HG03575 (cell line): Measurements from ENCODE around the gene GPBAR1.
A peak's percentile ranks its signal among the peaks of the same experiment; 100 is the strongest.

Source experiments
- ATAC-seq: cut with Tn5 transposase; IDR thresholded peaks from one replicate; pipeline ENCODE4 v1.9.1; 2021; ENCODE audit not compliant: unreplicated experiment, insufficient number of reproducible peaks, low FRiP score; ENCODE audit errors: extremely low read depth

GPBAR1 gene

GRCh38 chr2:218260742-218261422 lies at the start of gene GPBAR1:
Gene GPBAR1 (plus strand): TSS chr2:218261015. CDS start chr2:218262725, 1,710 bp downstream.
- ATAC-seq, result no peak

GRCh38 chr2:218214116-218214515 lies 46.7 kb upstream of the GPBAR1 start:
- ATAC-seq, result no peak

GRCh38 chr2:218216336-218216673 lies 44.5 kb upstream of the GPBAR1 start:
- no peak for ATAC-seq

- ATAC-seq, result no peak
These were observed 44.0 kb upstream of the GPBAR1 start, which contains the start of gene ARPC2 for GRCh38 chr2:218216674-218217359. Gene ARPC2 (plus strand): TSS chr2:218217189. CDS start chr2:218217471, 282 bp downstream.

- ATAC-seq, result no peak
These were observed 43.2 kb upstream of the GPBAR1 start for GRCh38 chr2:218217360-218218267.

GRCh38 chr2:218218268-218219185 lies 42.3 kb upstream of the GPBAR1 start:
- no peak for ATAC-seq

- ATAC-seq, result no peak
These were observed 40.9 kb upstream of the GPBAR1 start for GRCh38 chr2:218219934-218220333.

- ATAC-seq, result no peak
These were observed 39.8 kb upstream of the GPBAR1 start for GRCh38 chr2:218221000-218221399.

- no peak for ATAC-seq
These were observed 37.8 kb upstream of the GPBAR1 start for GRCh38 chr2:218223046-218223445.

- no peak for ATAC-seq
These were observed 36.6 kb upstream of the GPBAR1 start for GRCh38 chr2:218224186-218224585.

- ATAC-seq, result no peak
These were observed 33.9 kb upstream of the GPBAR1 start for GRCh38 chr2:218226903-218227302.

- no peak for ATAC-seq
These were observed 32.3 kb upstream of the GPBAR1 start for GRCh38 chr2:218228366-218229090.

GRCh38 chr2:218229239-218229638 lies 31.6 kb upstream of the GPBAR1 start:
- peak; percentile 80 for ATAC-seq

GRCh38 chr2:218229851-218230250 lies 31.0 kb upstream of the GPBAR1 start:
- ATAC-seq, result no peak

- ATAC-seq, result no peak
These were observed 29.9 kb upstream of the GPBAR1 start for GRCh38 chr2:218230882-218231281.

- no peak for ATAC-seq
These were observed 27.3 kb upstream of the GPBAR1 start for GRCh38 chr2:218233543-218233942.

- no peak for ATAC-seq
These were observed 26.3 kb upstream of the GPBAR1 start for GRCh38 chr2:218234521-218234920.

GRCh38 chr2:218235017-218235416 lies 25.8 kb upstream of the GPBAR1 start:
- ATAC-seq, result no peak
